K562 (cell line): ENCODE data around the gene MFSD6. TPM values are rescaled to one million over a fixed set of nuclear protein-coding genes. Genes with fewer than 3 reads are reported as not detected.

ENCODE experiments used
- ATAC-seq: fragments of 200-7000 bp; cut with Tn5 transposase; 3 replicates; pipeline ENCODE4 v1.9.1; 2020; ENCODE audit warnings: moderate library complexity
- BruUV-seq: library from RNA; stranded (reverse); fragments of 400-500 nt; replicated peaks from 2 replicates; lab custom pipeline; 2021; lab: Mats Ljungman, UMichigan
- CTCF ChIA-PET: fragments of 300-600 bp; formaldehyde crosslinking; extraction: SDS; loops from one replicate; lab custom pipeline; 2021; ENCODE audit warnings: low intra/inter-chr PET ratio; lab: Yijun Ruan, JAX
- POLR2A ChIA-PET: fragments of 300-600, 350-650 bp; sonication (Branson Sonifier 250); formaldehyde crosslinking; extraction: SDS; loops from one replicate; lab custom pipeline; 2021; ENCODE audit warnings: antibody characterized with exemption, inconsistent platforms; lab: Yijun Ruan, JAX
- DNase-seq, 4 experiments: peaks; one replicate each; pipeline versions ENCODE4 v3.0.0 to v3.0.0-alpha.2; 2011 to 2018; ENCODE audit warnings: low spot score in 3 of 4, mixed read lengths in 3 of 4; ENCODE audit errors: extremely low read depth in 1 of 4
- FAIRE-seq: peaks from 2 replicates; lab custom pipeline; 2011; peaks lifted over from hg19 to GRCh38; lab: Jason Lieb, UNC
- H2AFZ ChIP-seq: 2 replicates; pipeline ENCODE4 v1.6.0; 2011; ENCODE audit warnings: low read depth, low read length, control low read depth, inconsistent platforms
- H3K27ac ChIP-seq: fragments of 200-600 bp; 3 replicates; pipeline ENCODE4 v1.8.0; 2011; ENCODE audit warnings: low read depth, mild to moderate bottlenecking, control low read depth, inconsistent platforms, low read length, moderate library complexity, mixed read lengths; ENCODE audit errors: extremely low read depth
- H3K27me3 ChIP-seq, 2 experiments: fragments of 300-600 bp in 1 of 2; 2 replicates in 1 of 2; 3 replicates in 1 of 2; pipeline versions ENCODE4 v1.6.0 to v1.8.0; 2011; ENCODE audit warnings: inconsistent platforms in 2 of 2, low read length in 2 of 2, mild to moderate bottlenecking in 1 of 2, mixed read lengths in 1 of 2, moderate library complexity in 1 of 2; ENCODE audit not compliant: control insufficient read depth in 2 of 2, insufficient read depth in 2 of 2
- H3K36me3 ChIP-seq: fragments of 300-600 bp; 3 replicates; pipeline ENCODE4 v1.8.0; 2011; ENCODE audit warnings: mild to moderate bottlenecking, low read length, inconsistent platforms; ENCODE audit not compliant: control insufficient read depth, insufficient read depth
- H3K4me1 ChIP-seq, 2 experiments: fragments of 200-600 bp in 1 of 2; replicated peaks in 1 of 2; 2 replicates in 1 of 2; 3 replicates in 1 of 2; pipeline versions ENCODE4 v1.5.1 to v1.8.0; 2011; ENCODE audit warnings: inconsistent platforms in 2 of 2, low read length in 2 of 2, mild to moderate bottlenecking in 1 of 2, mixed read lengths in 1 of 2, moderate library complexity in 1 of 2; ENCODE audit not compliant: control insufficient read depth in 2 of 2, insufficient read depth in 2 of 2
- H3K4me2 ChIP-seq: 2 replicates; pipeline ENCODE4 v1.6.1; 2011; ENCODE audit warnings: low read length, control low read depth, inconsistent platforms, mixed read lengths; ENCODE audit not compliant: insufficient read depth
- H3K4me3 ChIP-seq: fragments of 200-600 bp; sonication (generic), shearing (Covaris generic); 2 replicates; pipeline ENCODE4 v1.5.1; 2016; ENCODE audit warnings: control low read depth, inconsistent platforms
- H3K79me2 ChIP-seq: fragments of 200-600 bp; 3 replicates; pipeline ENCODE4 v1.8.0; 2011; ENCODE audit warnings: low read length, inconsistent platforms; ENCODE audit not compliant: control insufficient read depth, insufficient read depth
- H3K9ac ChIP-seq, 2 experiments: 2 replicates each; pipeline versions ENCODE4 v1.6.0 to v1.6.1; 2011; ENCODE audit warnings: low read depth in 2 of 2, low read length in 2 of 2, control low read depth in 1 of 2, inconsistent platforms in 1 of 2, mild to moderate bottlenecking in 1 of 2, mixed read lengths in 1 of 2; ENCODE audit not compliant: insufficient read depth in 1 of 2
- H3K9me1 ChIP-seq: one replicate; pipeline ENCODE4 v1.6.0; 2011; ENCODE audit warnings: inconsistent platforms, mild to moderate bottlenecking, low read length, moderate library complexity; ENCODE audit not compliant: control insufficient read depth, insufficient read depth
- H3K9me3 ChIP-seq: replicated peaks from 2 replicates; pipeline ENCODE4 v1.5.1; 2011; ENCODE audit warnings: low read depth, low read length, inconsistent platforms; ENCODE audit not compliant: control insufficient read depth, insufficient read depth
- H4K20me1 ChIP-seq: replicated peaks from 2 replicates; pipeline ENCODE4 v1.6.1; 2011; ENCODE audit warnings: low read length, inconsistent platforms, mixed read lengths; ENCODE audit not compliant: control insufficient read depth, insufficient read depth
- E2F5 ChIP-seq: sonication (generic); formaldehyde crosslinking; IDR thresholded peaks from 2 replicates; pipeline ENCODE4 v1.8.0; 2022; ENCODE audit warnings: mild to moderate bottlenecking, missing genetic modification reagents
- MIER1 ChIP-seq: fragments of 450-650 bp; IDR thresholded peaks from 2 replicates; pipeline ENCODE4 v1.6.1; 2016; ENCODE audit warnings: antibody characterized with exemption, mild to moderate bottlenecking, low read depth
- MLLT1 ChIP-seq, 2 experiments: fragments of 450-650 bp; IDR thresholded peaks; 2 replicates each; pipeline ENCODE4 v1.6.1; 2016
- RFX1 ChIP-seq: fragments of 450-650 bp; IDR thresholded peaks from 2 replicates; pipeline ENCODE4 v1.6.1; 2016; ENCODE audit warnings: mild to moderate bottlenecking, moderate library complexity
- TCFL5 ChIP-seq: fragments of 250-450 bp; sonication (Bioruptor Pico); conservative IDR thresholded peaks from 2 replicates; pipeline ENCODE4 v1.6.1; 2021; ENCODE audit warnings: mild to moderate bottlenecking, moderate library complexity, matching md5 sums
- ZBTB49 ChIP-seq: sonication (generic); formaldehyde crosslinking; IDR thresholded peaks from 2 replicates; pipeline ENCODE4 v1.8.0; 2022; ENCODE audit warnings: missing genetic modification reagents, mild to moderate bottlenecking, borderline replicate concordance
- ZNF395 ChIP-seq: fragments of 200-800 bp; sonication (Bioruptor generic); IDR thresholded peaks from 2 replicates; pipeline ENCODE4 v1.6.1; 2017; ENCODE audit warnings: missing genetic modification characterization, missing compliant biosample characterization
- ZNF586 ChIP-seq: fragments of 450-650 bp; formaldehyde crosslinking; conservative IDR thresholded peaks from 2 replicates; pipeline ENCODE4 v1.4.0; 2020; ENCODE audit warnings: mild to moderate bottlenecking, moderate library complexity
- WGBS: fragments of 100-300 bp; shearing (Covaris generic); methylation state at CpG from one replicate; pipeline ENCODE4 v1.1.6; 2016; ENCODE audit warnings: low coverage, mixed read lengths; ENCODE audit not compliant: insufficient coverage; ENCODE audit errors: missing lambda C conversion rate; 5-methylcytosine and 5-hydroxymethylcytosine counted together
- in situ Hi-C: fragments of 300-500 bp; cut with MboI; formaldehyde crosslinking; loops from 4 replicates; pipeline ENCODE4 v1.15.0; 2018; ENCODE audit warnings: inconsistent platforms, mixed read lengths
- intact Hi-C: fragments of 100-400 bp; cut with micrococcal nuclease; formaldehyde crosslinking; loops from 2 replicates; pipeline ENCODE4 v1.14.2; 2022
- polyA plus RNA-seq, 8 experiments: library from polyadenylated mRNA; depleted of rRNA in 4 of 8; stranded (reverse) in 5 of 8; unstranded in 3 of 8; fragments of >200 nt; fragmentation: Nextera tagmentation in 2 of 8; fragmentation: Illumina TruSeq in 1 of 8; extraction: Ambion mirVana in 2 of 8; extraction: Trizol in 1 of 8; gene quantifications; 2 replicates each; pipeline versions ENCODE4 v1.2.1 to v1.2.3, GENCODE V29; 2011 to 2014; ENCODE audit warnings: inconsistent platforms in 1 of 8, missing spikeins in 1 of 8
- total RNA-seq, 7 experiments: library from RNA; depleted of rRNA in 6 of 7; stranded (reverse); fragments of >200 nt in 6 of 7; fragmentation: Illumina TruSeq in 2 of 7; extraction: Trizol in 2 of 7; gene quantifications; 2 replicates each; pipeline versions ENCODE4 v1.2.1 to v1.2.3, GENCODE V29; 2011 to 2021; ENCODE audit warnings: low replicate concordance in 1 of 7

The MFSD6 gene
- total and polyA plus RNA-seq, 9 of the 15 experiments (the other 6 are each of a cell fraction or from before 2014, with no cell fraction given): 1.1 to 7.9 (median 4.4) TPM

- in situ Hi-C loops: no loop called here
- intact Hi-C loops: loop anchor here (10.0 kb wide), 1 partner anchor 58 kb away; no protein-coding TSS in a partner anchor
- Histone ChIP-seq H2AFZ (0 out of 2 replicates have a peak overlapping the region, but pooled peaks have one; percentile 23), H3K79me2 (no peaks in the 10 kb centered on the region), H3K9ac (no peak overlapping the region), H3K27ac (no peak overlapping the region), H3K27me3 (no peaks in the 10 kb centered on the region), H3K36me3 (no peaks in the 10 kb centered on the region), H3K4me3 (no peak overlapping the region), H4K20me1 (no peaks in the 10 kb centered on the region), H3K9me1 (no peaks in the 10 kb centered on the region), H3K9me3 (no peaks in the 10 kb centered on the region), H3K4me1 (peaks cover 14 to 25% of the 10 kb centered on the region in 2 experiments; a peak in 4 of 5 replicates), H3K4me2 (no peak overlapping the region)
- FAIRE-seq (no peak), ATAC-seq (no peak), DNase-seq (no peak)
- TF ChIP-seq MIER1 (peak; percentile 54; the same call in 1 of the 2 replicates), ZNF586 (no peak)
- BruUV-seq: no TSS peak
- WGBS: 71% methylated on average over 4 of the region's 4 CpGs
- ChIA-PET CTCF (no interaction called here), POLR2A (no interaction called here)
These were observed 1.4 kb upstream of the MFSD6 start for GRCh38 chr2:190406805-190407204.

GRCh38 chr2:190407246-190407661 is 901 bp upstream of the MFSD6 start:
- Histone ChIP-seq H4K20me1 (no peaks in the 10 kb centered on the region), H3K27ac (no peak overlapping the region; the same call in 2 of the 3 replicates), H2AFZ (peak overlapping the region; percentile 91), H3K9ac (peak overlapping the region in 1 of 2 experiments; percentile 25; a peak in 2 of 4 replicates), H3K4me1 (peaks cover 14 to 25% of the 10 kb centered on the region in 2 experiments; a peak in 4 of 5 replicates), H3K9me3 (no peaks in the 10 kb centered on the region), H3K4me2 (peak overlapping the region; percentile 67), H3K9me1 (no peaks in the 10 kb centered on the region), H3K4me3 (peak overlapping the region; percentile 57; the same call in 1 of the 2 replicates), H3K36me3 (no peaks in the 10 kb centered on the region), H3K27me3 (no peaks in the 10 kb centered on the region), H3K79me2 (no peaks in the 10 kb centered on the region)
- in situ Hi-C loops (no loop called here), intact Hi-C loops (loop anchor here (10.0 kb wide), 1 partner anchor 58 kb away; no protein-coding TSS in a partner anchor)
- ATAC-seq: no peak
- CTCF ChIA-PET: no interaction called here
- DNase-seq: peak in 1 of 4 experiments; percentile 7
- 52% methylated on average over 11 of the region's 11 CpGs for WGBS
- peak; percentile 40 for FAIRE-seq
- POLR2A ChIA-PET: interaction anchor here (0.5 kb wide), 1 partner anchor 11 kb away, joined by 4 read pairs; no protein-coding TSS in a partner anchor
- TSS peak; percentile 50 for BruUV-seq
- TF ChIP-seq E2F5 (no peak), ZBTB49 (CRISPR knock-in tag) (0 out of 2 replicates have a peak, but pooled peaks have one; percentile 35), MLLT1 (IDR thresholded peaks at IDR 0.05) (peak in 1 of 2 experiments; percentile 32; a peak in 1 of 4 replicates), TCFL5 (CRISPR knock-in tag) (no peak), ZNF395 (CRISPR knock-in tag) (no peak), RFX1 (peak; percentile 58)
